Glutamatergic neuron (in vitro differentiated cells): Measurements from ENCODE around the gene DOK3. TPM values are rescaled to one million over a fixed set of nuclear protein-coding genes. Genes with fewer than 3 reads are reported as not detected.
"Not testable (repeated sequence)": the region's sequence is repeated elsewhere in the genome, so short reads cannot be mapped to it uniquely, and the experiment has no call there.

Experiments used
- DNase-seq: peaks from one replicate; pipeline ENCODE4 v3.0.0; 2022
- H3K27ac Mint-ChIP-seq: one replicate; pipeline ENCODE4 v1.8.0; 2020; ENCODE audit warnings: mild to moderate bottlenecking, mixed read lengths, inconsistent platforms; ENCODE audit not compliant: unreplicated experiment
- H3K27me3 Mint-ChIP-seq: one replicate; pipeline ENCODE4 v1.8.0; 2020; ENCODE audit warnings: mild to moderate bottlenecking, moderate library complexity, mixed read lengths, inconsistent platforms; ENCODE audit not compliant: unreplicated experiment
- H3K36me3 Mint-ChIP-seq: one replicate; pipeline ENCODE4 v1.8.0; 2020; ENCODE audit warnings: mild to moderate bottlenecking, mixed read lengths, inconsistent platforms; ENCODE audit not compliant: unreplicated experiment
- H3K4me1 Mint-ChIP-seq: one replicate; pipeline ENCODE4 v1.8.0; 2020; ENCODE audit warnings: mild to moderate bottlenecking, low read depth, mixed read lengths, inconsistent platforms; ENCODE audit not compliant: unreplicated experiment
- H3K4me3 Mint-ChIP-seq: one replicate; pipeline ENCODE4 v1.8.0; 2020; ENCODE audit warnings: mild to moderate bottlenecking, mixed read lengths, inconsistent platforms; ENCODE audit not compliant: unreplicated experiment
- H3K9me3 Mint-ChIP-seq: one replicate; pipeline ENCODE4 v1.8.0; 2020; ENCODE audit warnings: mild to moderate bottlenecking, moderate library complexity, mixed read lengths, inconsistent platforms; ENCODE audit not compliant: unreplicated experiment
- total RNA-seq: library from RNA; stranded (reverse); fragmentation: NEBNext Ultra II Directional; extraction: Animal tissue kit (Norgen Biotek cat#: 25700); gene quantifications from one replicate; pipeline ENCODE4 v1.2.1, GENCODE V29; 2021; ENCODE audit not compliant: unreplicated experiment
- TF ChIP-seq, protein P1 (sequence below): fragments of 200-600 bp; sonication (generic); IDR thresholded peaks from one replicate; pipeline ENCODE4 v1.5.0; 2021; ENCODE audit not compliant: partially characterized antibody, unreplicated experiment

The DOK3 gene
- total RNA-seq, 1 donor from 2014 or later = 29.2 TPM

DNA sequence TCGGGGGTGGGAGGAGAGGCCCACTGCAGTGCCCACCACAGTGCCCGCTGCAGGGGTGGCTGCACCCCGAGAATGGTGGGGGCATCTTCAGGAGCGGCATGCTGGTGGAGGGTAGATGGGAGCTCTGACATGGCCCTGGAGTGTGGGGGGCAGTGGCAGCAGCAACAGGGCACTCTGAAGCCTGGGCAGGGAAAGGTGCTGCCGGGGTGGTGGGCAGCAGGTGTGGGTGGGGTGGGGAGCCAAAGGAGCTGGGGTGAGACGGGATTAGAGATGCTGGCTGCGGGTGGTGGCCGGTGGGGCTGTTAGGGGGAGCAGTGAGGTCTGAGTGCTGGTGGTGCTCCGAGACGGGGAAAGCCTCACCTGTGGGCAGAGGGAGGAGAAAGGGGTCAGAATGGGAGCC, 26.8 kb upstream of the DOK3 start:
- H3K36me3 Mint-ChIP-seq = peaks cover 5% of the 10 kb centered on the region
- TF ChIP-seq, protein P1, sequence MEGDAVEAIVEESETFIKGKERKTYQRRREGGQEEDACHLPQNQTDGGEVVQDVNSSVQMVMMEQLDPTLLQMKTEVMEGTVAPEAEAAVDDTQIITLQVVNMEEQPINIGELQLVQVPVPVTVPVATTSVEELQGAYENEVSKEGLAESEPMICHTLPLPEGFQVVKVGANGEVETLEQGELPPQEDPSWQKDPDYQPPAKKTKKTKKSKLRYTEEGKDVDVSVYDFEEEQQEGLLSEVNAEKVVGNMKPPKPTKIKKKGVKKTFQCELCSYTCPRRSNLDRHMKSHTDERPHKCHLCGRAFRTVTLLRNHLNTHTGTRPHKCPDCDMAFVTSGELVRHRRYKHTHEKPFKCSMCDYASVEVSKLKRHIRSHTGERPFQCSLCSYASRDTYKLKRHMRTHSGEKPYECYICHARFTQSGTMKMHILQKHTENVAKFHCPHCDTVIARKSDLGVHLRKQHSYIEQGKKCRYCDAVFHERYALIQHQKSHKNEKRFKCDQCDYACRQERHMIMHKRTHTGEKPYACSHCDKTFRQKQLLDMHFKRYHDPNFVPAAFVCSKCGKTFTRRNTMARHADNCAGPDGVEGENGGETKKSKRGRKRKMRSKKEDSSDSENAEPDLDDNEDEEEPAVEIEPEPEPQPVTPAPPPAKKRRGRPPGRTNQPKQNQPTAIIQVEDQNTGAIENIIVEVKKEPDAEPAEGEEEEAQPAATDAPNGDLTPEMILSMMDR = no peak
- DNase-seq = no peak
- H3K27ac Mint-ChIP-seq = no peak overlapping the region
- peaks cover 24% of the 10 kb centered on the region for H3K4me1 Mint-ChIP-seq
- H3K4me3 Mint-ChIP-seq = no peak overlapping the region
- H3K9me3 Mint-ChIP-seq = peaks cover 4% of the 10 kb centered on the region
- peaks cover 8% of the 10 kb centered on the region for H3K27me3 Mint-ChIP-seq

DNA sequence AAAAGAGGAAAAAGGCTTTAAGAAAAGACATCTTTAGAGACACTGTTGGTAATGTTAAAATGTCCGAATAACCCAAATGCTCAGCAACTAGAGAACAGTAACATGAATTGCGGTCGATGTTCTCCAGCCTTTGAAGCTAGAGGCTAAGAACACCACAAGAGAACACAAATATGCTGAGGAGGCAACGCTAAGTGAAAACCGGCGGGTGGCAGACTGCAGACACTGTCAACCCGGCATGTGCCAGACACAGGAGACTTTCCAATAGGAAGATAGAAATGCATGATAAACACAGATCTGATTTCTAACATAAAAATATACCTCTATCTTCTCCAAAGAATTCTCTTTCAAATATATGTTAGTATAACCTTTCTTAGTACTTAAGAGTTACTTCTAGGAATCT, 25.5 kb upstream of the DOK3 start:
- Mint-ChIP-seq H3K4me1 (peaks cover 30% of the 10 kb centered on the region), H3K27me3 (peaks cover 13% of the 10 kb centered on the region), H3K4me3 (peak overlapping the region; percentile 40), H3K9me3 (peaks cover 8% of the 10 kb centered on the region), H3K27ac (no peak overlapping the region), H3K36me3 (peaks cover 5% of the 10 kb centered on the region)
- no peak for DNase-seq
- TF ChIP-seq, protein P1 = no peak

DNA sequence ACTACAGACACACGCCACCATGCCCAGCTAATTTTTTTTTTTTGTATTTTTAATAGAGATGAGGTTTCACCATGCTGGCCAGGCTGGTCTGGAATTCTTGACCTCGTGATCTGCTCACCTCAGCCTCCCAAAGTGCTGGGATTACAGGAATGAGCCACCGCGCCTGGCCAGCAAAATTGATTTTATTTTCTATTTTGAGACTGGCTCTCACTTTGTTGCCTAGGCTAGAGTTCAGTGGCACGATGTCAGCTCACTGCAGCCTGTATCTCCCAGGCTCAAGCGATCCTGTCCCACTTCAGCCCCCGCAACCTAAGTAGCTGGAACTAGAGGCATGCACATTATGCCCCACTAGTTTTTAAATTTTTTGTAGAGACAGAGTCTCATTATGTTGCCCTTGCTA, 24.8 kb upstream of the DOK3 start:
- H3K4me3 Mint-ChIP-seq, H3K36me3 Mint-ChIP-seq, DNase-seq, H3K27ac Mint-ChIP-seq, H3K9me3 Mint-ChIP-seq: not testable (repeated sequence)
- Mint-ChIP-seq H3K27me3 (peaks cover 14% of the 10 kb centered on the region), H3K4me1 (peaks cover 29% of the 10 kb centered on the region)

DNA sequence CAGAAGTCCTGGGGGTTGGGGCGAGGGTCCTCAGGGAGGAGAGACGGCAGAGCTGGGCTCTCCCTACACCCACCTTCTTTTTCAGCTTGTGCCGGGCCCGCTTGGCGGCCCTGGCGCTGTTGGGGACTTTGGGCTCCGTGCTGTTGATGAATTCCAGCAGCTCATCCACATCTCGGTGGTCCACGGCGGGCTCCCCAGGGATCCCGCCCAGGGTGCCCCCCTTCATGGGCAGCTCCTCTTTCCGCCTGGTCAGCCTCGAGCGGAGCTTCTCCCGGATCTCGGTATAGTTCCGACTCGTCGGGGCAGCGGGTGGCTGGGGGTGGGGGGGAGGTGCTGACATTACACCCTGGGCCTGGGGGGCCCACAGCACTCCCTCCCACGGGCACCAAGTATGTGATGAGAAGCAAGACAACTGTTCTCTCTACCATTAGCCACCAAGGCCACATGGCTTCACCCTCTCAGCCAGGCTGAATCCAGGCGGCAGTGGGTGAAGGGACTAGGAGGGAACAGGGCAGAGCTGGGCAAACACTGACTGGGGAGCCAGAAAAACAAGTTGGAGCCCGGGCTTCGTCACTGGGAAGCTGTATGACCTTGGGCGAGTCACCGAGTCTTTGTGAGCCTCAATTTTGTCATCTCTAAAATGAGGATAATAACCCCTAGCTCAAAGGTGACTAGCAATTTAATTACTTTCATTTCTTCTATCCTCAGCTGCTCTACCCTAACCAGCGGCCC, 21.7 kb upstream of the DOK3 start:
- H3K9me3 Mint-ChIP-seq = peaks cover 10% of the 10 kb centered on the region

DNA sequence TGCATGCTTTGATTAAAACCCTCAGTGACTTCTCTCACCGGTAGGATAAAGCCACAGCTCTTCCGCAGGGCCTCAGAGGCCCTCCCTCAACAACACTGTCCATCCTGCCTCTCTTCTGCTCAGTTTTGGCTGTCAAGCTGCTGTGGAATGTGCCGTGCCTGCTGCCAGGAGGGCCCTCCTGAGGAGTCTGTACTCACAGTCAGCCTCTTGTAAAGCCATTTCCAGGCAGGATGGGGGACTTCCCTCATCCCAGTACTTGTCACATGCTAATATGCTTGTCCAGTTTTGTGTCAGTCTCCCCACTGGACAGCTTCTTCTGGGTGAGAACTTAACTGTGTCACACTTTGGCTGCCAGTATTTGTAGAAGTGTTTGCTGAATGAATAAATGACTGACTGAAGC, 21.0 kb upstream of the DOK3 start:
- H3K27ac Mint-ChIP-seq = no peak overlapping the region
- peaks cover 23% of the 10 kb centered on the region for H3K4me1 Mint-ChIP-seq
- TF ChIP-seq, protein P1 = no peak
- peaks cover 5% of the 10 kb centered on the region for H3K36me3 Mint-ChIP-seq
- peaks cover 10% of the 10 kb centered on the region for H3K9me3 Mint-ChIP-seq
- no peak for DNase-seq
- peak overlapping the region; percentile 40 for H3K4me3 Mint-ChIP-seq
- H3K27me3 Mint-ChIP-seq = peaks cover 12% of the 10 kb centered on the region

More for the DNA sequence above, 21.7 kb upstream of the DOK3 start:
- TF ChIP-seq, protein P1 = no peak
- Mint-ChIP-seq H3K4me1 (peaks cover 23% of the 10 kb centered on the region), H3K4me3 (no peak overlapping the region), H3K27ac (peak overlapping the region; percentile 45), H3K36me3 (peaks cover 5% of the 10 kb centered on the region), H3K27me3 (peaks cover 12% of the 10 kb centered on the region)
- DNase-seq = no peak
